Erythroblast (primary cell): ENCODE data around the gene HFE.

ENCODE experiments used
- GATA1 ChIP-seq: IDR thresholded peaks from 2 replicates; pipeline ENCODE4 v1.6.1; 2011; ENCODE audit warnings: low read depth, mild to moderate bottlenecking, control low read depth, low read length, moderate library complexity
- POLR2A ChIP-seq: IDR thresholded peaks from 2 replicates; pipeline ENCODE4 v1.6.1; 2011; ENCODE audit warnings: mild to moderate bottlenecking, low read length

DNA sequence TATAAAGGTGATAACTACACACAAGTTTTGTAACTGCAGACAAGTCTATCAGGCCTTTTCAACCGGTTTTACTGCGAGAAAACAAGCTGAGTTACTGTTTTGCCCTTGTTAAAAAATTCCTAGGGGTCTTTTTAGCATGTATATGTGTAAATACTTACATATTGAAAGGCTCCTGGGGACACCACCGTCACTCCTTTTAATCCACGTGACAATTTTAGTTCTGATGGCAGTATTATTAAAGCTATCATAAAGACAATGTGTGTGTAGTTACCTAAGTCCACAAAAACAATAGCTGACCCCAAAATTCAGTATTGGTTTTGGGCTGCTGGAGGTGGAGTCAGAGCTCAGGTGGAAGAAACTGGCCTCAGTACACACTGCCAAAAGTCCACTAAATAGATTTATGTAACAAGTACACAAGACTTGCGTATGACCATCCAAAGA lies 41.3 kb upstream of the HFE start:
- TF ChIP-seq POLR2A (peak; percentile 88), GATA1 (no peak)
